ENCODE data around the gene PTPN2. TPM values are rescaled to one million over a fixed set of nuclear protein-coding genes. Genes with fewer than 3 reads are reported as not detected.
A peak's percentile ranks its signal among the peaks of the same experiment; 100 is the strongest.

The PTPN2 gene
- polyA plus RNA-seq, 1 donor from 2014 or later = 45.7 TPM

- Histone ChIP-seq H3K27me3 (ENCODE audit: insufficient read depth, low read depth, low read length) (no peaks in the 10 kb centered on the region), H3K4me2 (ENCODE audit: low read length) (peak overlapping the region; percentile 85), H2AFZ (ENCODE audit: low read depth, low read length) (peak overlapping the region; percentile 27), H3K27ac (ENCODE audit: low read length) (peak overlapping the region; percentile 97), H3K4me3 (ENCODE audit: low read length) (peak overlapping the region; percentile 89), H4K20me1 (ENCODE audit: insufficient read depth) (no peaks in the 10 kb centered on the region), H3K9me2 (ENCODE audit: insufficient read depth, low read length) (no peaks in the 10 kb centered on the region), H3K9ac (ENCODE audit: low read length) (peak overlapping the region; percentile 97), H3F3A (ENCODE audit: insufficient read depth, low read length, poor library complexity, severe bottlenecking) (peaks cover 5% of the 10 kb centered on the region), H3K79me2 (replicated peaks; ENCODE audit: insufficient read depth, low read length) (peaks cover 20% of the 10 kb centered on the region), H3K36me3 (ENCODE audit: insufficient read depth, low read length) (no peaks in the 10 kb centered on the region), H3K9me3 (ENCODE audit: low read length) (no peaks in the 10 kb centered on the region)
- no peak for TF ChIP-seq REST (IDR thresholded peaks at IDR 0.05; ENCODE audit: borderline replicate concordance)
- TF ChIP-seq MXI1 (conservative IDR thresholded peaks at IDR 0.05; ENCODE audit: poor library complexity, severe bottlenecking) = no peak
- TF ChIP-seq EZH2 (IDR thresholded peaks at IDR 0.05; ENCODE audit: borderline replicate concordance, insufficient read depth, low read length, poor library complexity, severe bottlenecking) = no peak
- no peak for TF ChIP-seq TAF1 (IDR thresholded peaks at IDR 0.05; ENCODE audit: low read depth)
- no peak for TF ChIP-seq CTCF (IDR thresholded peaks at IDR 0.05; ENCODE audit: poor library complexity, severe bottlenecking)
- TF ChIP-seq RAD21 (conservative IDR thresholded peaks at IDR 0.05) = no peak
- no peak for TF ChIP-seq SMC3 (conservative IDR thresholded peaks at IDR 0.05; ENCODE audit: poor library complexity)
- no peak for TF ChIP-seq EP300 (conservative IDR thresholded peaks at IDR 0.05; ENCODE audit: poor library complexity, severe bottlenecking)
- no peak for TF ChIP-seq POLR2AphosphoS5 (IDR thresholded peaks at IDR 0.05)
Observed at GRCh38 chr18:12882453-12883371, 1.3 kb downstream of the PTPN2 start.

- Histone ChIP-seq H3K9me2 (ENCODE audit: insufficient read depth, low read length) (no peaks in the 10 kb centered on the region), H3K36me3 (ENCODE audit: insufficient read depth, low read length) (no peaks in the 10 kb centered on the region), H4K20me1 (ENCODE audit: insufficient read depth) (no peaks in the 10 kb centered on the region), H2AFZ (ENCODE audit: low read depth, low read length) (no peak overlapping the region), H3K79me2 (replicated peaks; ENCODE audit: insufficient read depth, low read length) (peaks cover 24% of the 10 kb centered on the region), H3K9ac (ENCODE audit: low read length) (no peak overlapping the region), H3K4me2 (ENCODE audit: low read length) (no peak overlapping the region), H3K27ac (ENCODE audit: low read length) (no peak overlapping the region), H3K27me3 (ENCODE audit: insufficient read depth, low read depth, low read length) (no peaks in the 10 kb centered on the region), H3K9me3 (ENCODE audit: low read length) (no peaks in the 10 kb centered on the region), H3F3A (ENCODE audit: insufficient read depth, low read length, poor library complexity, severe bottlenecking) (peaks cover 5% of the 10 kb centered on the region), H3K4me3 (ENCODE audit: low read length) (no peak overlapping the region)
- no peak for TF ChIP-seq REST (IDR thresholded peaks at IDR 0.05; ENCODE audit: borderline replicate concordance)
- TF ChIP-seq TAF1 (IDR thresholded peaks at IDR 0.05; ENCODE audit: low read depth) = no peak
- TF ChIP-seq CTCF (IDR thresholded peaks at IDR 0.05; ENCODE audit: poor library complexity, severe bottlenecking) = no peak
- TF ChIP-seq EP300 (conservative IDR thresholded peaks at IDR 0.05; ENCODE audit: poor library complexity, severe bottlenecking) = no peak
Observed at GRCh38 chr18:12880541-12880910, 3.5 kb downstream of the PTPN2 start.

Data from neural cell (in vitro differentiated cells).